K562 (cell line): Measurements from ENCODE around the gene TM4SF5. TPM values are rescaled to one million over a fixed set of nuclear protein-coding genes. Genes with fewer than 3 reads are reported as not detected.

Experiments
- ATAC-seq: fragments of 200-7000 bp; cut with Tn5 transposase; 3 replicates; pipeline ENCODE4 v1.9.1; 2020; ENCODE audit warnings: moderate library complexity
- BruUV-seq: library from RNA; stranded (reverse); fragments of 400-500 nt; replicated peaks from 2 replicates; lab custom pipeline; 2021; lab: Mats Ljungman, UMichigan
- CTCF ChIA-PET: fragments of 300-600 bp; formaldehyde crosslinking; extraction: SDS; loops from one replicate; lab custom pipeline; 2021; ENCODE audit warnings: low intra/inter-chr PET ratio; lab: Yijun Ruan, JAX
- POLR2A ChIA-PET: fragments of 300-600, 350-650 bp; sonication (Branson Sonifier 250); formaldehyde crosslinking; extraction: SDS; loops from one replicate; lab custom pipeline; 2021; ENCODE audit warnings: antibody characterized with exemption, inconsistent platforms; lab: Yijun Ruan, JAX
- DNase-seq, 4 experiments: peaks; one replicate each; pipeline versions ENCODE4 v3.0.0 to v3.0.0-alpha.2; 2011 to 2018; ENCODE audit warnings: low spot score in 3 of 4, mixed read lengths in 3 of 4; ENCODE audit errors: extremely low read depth in 1 of 4
- FAIRE-seq: peaks from 2 replicates; lab custom pipeline; 2011; peaks lifted over from hg19 to GRCh38; lab: Jason Lieb, UNC
- H2AFZ ChIP-seq: 2 replicates; pipeline ENCODE4 v1.6.0; 2011; ENCODE audit warnings: low read depth, low read length, control low read depth, inconsistent platforms
- H3K27ac ChIP-seq: fragments of 200-600 bp; 3 replicates; pipeline ENCODE4 v1.8.0; 2011; ENCODE audit warnings: low read depth, mild to moderate bottlenecking, control low read depth, inconsistent platforms, low read length, moderate library complexity, mixed read lengths; ENCODE audit errors: extremely low read depth
- H3K27me3 ChIP-seq, 2 experiments: fragments of 300-600 bp in 1 of 2; 2 replicates in 1 of 2; 3 replicates in 1 of 2; pipeline versions ENCODE4 v1.6.0 to v1.8.0; 2011; ENCODE audit warnings: inconsistent platforms in 2 of 2, low read length in 2 of 2, mild to moderate bottlenecking in 1 of 2, mixed read lengths in 1 of 2, moderate library complexity in 1 of 2; ENCODE audit not compliant: control insufficient read depth in 2 of 2, insufficient read depth in 2 of 2
- H3K36me3 ChIP-seq: fragments of 300-600 bp; 3 replicates; pipeline ENCODE4 v1.8.0; 2011; ENCODE audit warnings: mild to moderate bottlenecking, low read length, inconsistent platforms; ENCODE audit not compliant: control insufficient read depth, insufficient read depth
- H3K4me1 ChIP-seq, 2 experiments: fragments of 200-600 bp in 1 of 2; replicated peaks in 1 of 2; 2 replicates in 1 of 2; 3 replicates in 1 of 2; pipeline versions ENCODE4 v1.5.1 to v1.8.0; 2011; ENCODE audit warnings: inconsistent platforms in 2 of 2, low read length in 2 of 2, mild to moderate bottlenecking in 1 of 2, mixed read lengths in 1 of 2, moderate library complexity in 1 of 2; ENCODE audit not compliant: control insufficient read depth in 2 of 2, insufficient read depth in 2 of 2
- H3K4me2 ChIP-seq: 2 replicates; pipeline ENCODE4 v1.6.1; 2011; ENCODE audit warnings: low read length, control low read depth, inconsistent platforms, mixed read lengths; ENCODE audit not compliant: insufficient read depth
- H3K4me3 ChIP-seq: fragments of 200-600 bp; sonication (generic), shearing (Covaris generic); 2 replicates; pipeline ENCODE4 v1.5.1; 2016; ENCODE audit warnings: control low read depth, inconsistent platforms
- H3K79me2 ChIP-seq: fragments of 200-600 bp; 3 replicates; pipeline ENCODE4 v1.8.0; 2011; ENCODE audit warnings: low read length, inconsistent platforms; ENCODE audit not compliant: control insufficient read depth, insufficient read depth
- H3K9ac ChIP-seq, 2 experiments: 2 replicates each; pipeline versions ENCODE4 v1.6.0 to v1.6.1; 2011; ENCODE audit warnings: low read depth in 2 of 2, low read length in 2 of 2, control low read depth in 1 of 2, inconsistent platforms in 1 of 2, mild to moderate bottlenecking in 1 of 2, mixed read lengths in 1 of 2; ENCODE audit not compliant: insufficient read depth in 1 of 2
- H3K9me1 ChIP-seq: one replicate; pipeline ENCODE4 v1.6.0; 2011; ENCODE audit warnings: inconsistent platforms, mild to moderate bottlenecking, low read length, moderate library complexity; ENCODE audit not compliant: control insufficient read depth, insufficient read depth
- H3K9me3 ChIP-seq: replicated peaks from 2 replicates; pipeline ENCODE4 v1.5.1; 2011; ENCODE audit warnings: low read depth, low read length, inconsistent platforms; ENCODE audit not compliant: control insufficient read depth, insufficient read depth
- H4K20me1 ChIP-seq: replicated peaks from 2 replicates; pipeline ENCODE4 v1.6.1; 2011; ENCODE audit warnings: low read length, inconsistent platforms, mixed read lengths; ENCODE audit not compliant: control insufficient read depth, insufficient read depth
- CEBPB ChIP-seq: fragments of 450-650 bp; IDR thresholded peaks from 2 replicates; pipeline ENCODE4 v1.6.1; 2016; ENCODE audit warnings: missing genetic modification characterization, missing compliant biosample characterization
- MEIS2 ChIP-seq: fragments of 450-650 bp; IDR thresholded peaks from 2 replicates; pipeline ENCODE4 v1.6.1; 2014; ENCODE audit warnings: mild to moderate bottlenecking; ENCODE audit not compliant: partially characterized antibody
- SPI1 ChIP-seq: IDR thresholded peaks from 2 replicates; pipeline ENCODE4 v1.6.1; 2011; ENCODE audit warnings: low read depth, low read length, control low read depth, borderline replicate concordance
- WGBS: fragments of 100-300 bp; shearing (Covaris generic); methylation state at CpG from one replicate; pipeline ENCODE4 v1.1.6; 2016; ENCODE audit warnings: low coverage, mixed read lengths; ENCODE audit not compliant: insufficient coverage; ENCODE audit errors: missing lambda C conversion rate; 5-methylcytosine and 5-hydroxymethylcytosine counted together
- in situ Hi-C: fragments of 300-500 bp; cut with MboI; formaldehyde crosslinking; loops from 4 replicates; pipeline ENCODE4 v1.15.0; 2018; ENCODE audit warnings: inconsistent platforms, mixed read lengths
- intact Hi-C: fragments of 100-400 bp; cut with micrococcal nuclease; formaldehyde crosslinking; loops from 2 replicates; pipeline ENCODE4 v1.14.2; 2022
- polyA plus RNA-seq, 8 experiments: library from polyadenylated mRNA; depleted of rRNA in 4 of 8; stranded (reverse) in 5 of 8; unstranded in 3 of 8; fragments of >200 nt; fragmentation: Nextera tagmentation in 2 of 8; fragmentation: Illumina TruSeq in 1 of 8; extraction: Ambion mirVana in 2 of 8; extraction: Trizol in 1 of 8; gene quantifications; 2 replicates each; pipeline versions ENCODE4 v1.2.1 to v1.2.3, GENCODE V29; 2011 to 2014; ENCODE audit warnings: inconsistent platforms in 1 of 8, missing spikeins in 1 of 8
- total RNA-seq, 7 experiments: library from RNA; depleted of rRNA in 6 of 7; stranded (reverse); fragments of >200 nt in 6 of 7; fragmentation: Illumina TruSeq in 2 of 7; extraction: Trizol in 2 of 7; gene quantifications; 2 replicates each; pipeline versions ENCODE4 v1.2.1 to v1.2.3, GENCODE V29; 2011 to 2021; ENCODE audit warnings: low replicate concordance in 1 of 7
- TF ChIP-seq, protein P1 (sequence below): fragments of 450-650 bp; formaldehyde crosslinking; IDR thresholded peaks from 2 replicates; pipeline ENCODE4 v1.4.0; 2022; ENCODE audit warnings: missing genetic modification characterization
- TF ChIP-seq, protein P2 (sequence below), 3 experiments: IDR thresholded peaks in 2 of 3; conservative IDR thresholded peaks in 1 of 3; 2 replicates each; pipeline ENCODE4 v1.5.1; 2011 to 2012; ENCODE audit warnings: low read length in 3 of 3, mild to moderate bottlenecking in 3 of 3, control low read depth in 2 of 3, improper control_type of control experiment in 1 of 3, inconsistent platforms in 1 of 3, low read depth in 1 of 3, mixed read lengths in 1 of 3, moderate library complexity in 1 of 3; ENCODE audit not compliant: insufficient read depth in 2 of 3

The TM4SF5 gene
- total and polyA plus RNA-seq, 9 of the 15 experiments (the other 6 are each of a cell fraction or from before 2014, with no cell fraction given) = not detected

DNA sequence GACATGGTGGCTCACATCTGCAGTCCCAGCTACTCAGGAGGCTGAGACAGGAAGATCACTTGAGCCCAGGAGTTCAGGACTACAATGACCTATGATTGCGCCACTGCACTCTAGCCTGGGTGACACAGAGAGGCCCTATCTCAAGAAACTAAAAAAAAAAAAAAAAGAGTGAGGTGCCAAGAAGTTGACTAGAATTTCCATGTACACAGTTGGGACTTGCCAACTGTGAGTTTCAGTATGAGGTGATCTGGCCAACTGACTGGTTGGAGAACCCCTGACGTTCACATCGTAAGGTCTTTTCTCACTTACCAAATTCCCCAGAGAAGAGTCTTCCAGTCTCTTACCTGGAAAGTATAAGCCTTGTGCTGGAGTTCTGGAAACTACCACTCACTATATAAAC is 43.6 kb upstream of the TM4SF5 start:
- no peak overlapping the region for H3K4me2 ChIP-seq
- no peak overlapping the region for H3K9ac ChIP-seq
- H3K9me1 ChIP-seq = no peaks in the 10 kb centered on the region
- H2AFZ ChIP-seq = no peak overlapping the region
- no peaks in the 10 kb centered on the region for H3K9me3 ChIP-seq
- no peaks in the 10 kb centered on the region for H3K27me3 ChIP-seq
- DNase-seq (no peak), ATAC-seq (no peak), FAIRE-seq (no peak)
- H3K4me3 ChIP-seq = no peak overlapping the region
- H3K36me3 ChIP-seq = no peaks in the 10 kb centered on the region
- H3K27ac ChIP-seq = no peak overlapping the region
- POLR2A ChIA-PET = no interaction called here
- CTCF ChIA-PET = no interaction called here
- peak; percentile 69 for TF ChIP-seq CEBPB (tag)
- TF ChIP-seq, protein P1, sequence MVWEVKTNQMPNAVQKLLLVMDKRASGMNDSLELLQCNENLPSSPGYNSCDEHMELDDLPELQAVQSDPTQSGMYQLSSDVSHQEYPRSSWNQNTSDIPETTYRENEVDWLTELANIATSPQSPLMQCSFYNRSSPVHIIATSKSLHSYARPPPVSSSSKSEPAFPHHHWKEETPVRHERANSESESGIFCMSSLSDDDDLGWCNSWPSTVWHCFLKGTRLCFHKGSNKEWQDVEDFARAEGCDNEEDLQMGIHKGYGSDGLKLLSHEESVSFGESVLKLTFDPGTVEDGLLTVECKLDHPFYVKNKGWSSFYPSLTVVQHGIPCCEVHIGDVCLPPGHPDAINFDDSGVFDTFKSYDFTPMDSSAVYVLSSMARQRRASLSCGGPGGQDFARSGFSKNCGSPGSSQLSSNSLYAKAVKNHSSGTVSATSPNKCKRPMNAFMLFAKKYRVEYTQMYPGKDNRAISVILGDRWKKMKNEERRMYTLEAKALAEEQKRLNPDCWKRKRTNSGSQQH (CRISPR knock-in tag) = no peak
- no TSS peak for BruUV-seq
- 10% methylated on average over 3 of the region's 3 CpGs for WGBS
- H3K4me1 ChIP-seq = peaks cover 0 to 14% of the 10 kb centered on the region in 2 experiments; a peak in 4 of 5 replicates
- H4K20me1 ChIP-seq = no peaks in the 10 kb centered on the region
- H3K79me2 ChIP-seq = no peaks in the 10 kb centered on the region
- in situ Hi-C loops = no loop called here
- intact Hi-C loops = no loop called here

DNA sequence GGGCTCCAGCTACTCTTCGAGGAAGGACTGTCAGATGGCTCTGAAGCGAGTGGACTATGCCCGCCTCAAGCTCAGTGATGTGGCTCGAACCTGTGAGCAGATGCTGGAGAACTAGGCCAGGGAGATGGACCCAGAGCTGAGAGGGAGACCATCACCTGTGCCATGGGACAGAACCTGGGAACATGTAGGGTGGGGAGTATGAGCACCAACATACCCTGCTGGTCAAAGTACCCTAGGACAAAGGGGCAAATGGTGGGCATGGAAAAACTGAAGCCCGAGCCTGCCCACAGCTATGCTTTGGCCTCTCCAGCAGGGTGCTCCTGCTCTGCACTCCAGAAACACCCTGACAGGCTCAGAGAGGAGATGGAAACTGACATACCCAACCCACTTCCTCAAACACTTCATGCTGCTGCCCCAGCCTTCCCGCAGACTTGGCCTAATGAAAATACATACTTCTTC is 38.6 kb upstream of the TM4SF5 start:
- Histone ChIP-seq H3K27ac (no peak overlapping the region), H3K36me3 (no peaks in the 10 kb centered on the region), H3K4me1 (peaks cover 4 to 14% of the 10 kb centered on the region in 2 experiments; a peak in 3 of 5 replicates), H3K27me3 (no peaks in the 10 kb centered on the region; a peak in 1 of 5 replicates), H2AFZ (no peak overlapping the region), H4K20me1 (no peaks in the 10 kb centered on the region), H3K4me3 (no peak overlapping the region), H3K79me2 (no peaks in the 10 kb centered on the region), H3K4me2 (no peak overlapping the region), H3K9me3 (no peaks in the 10 kb centered on the region), H3K9me1 (no peaks in the 10 kb centered on the region), H3K9ac (peak overlapping the region in 1 of 2 experiments; percentile 10; a peak in 1 of 4 replicates)
- no peak for FAIRE-seq
- TF ChIP-seq, protein P2, sequence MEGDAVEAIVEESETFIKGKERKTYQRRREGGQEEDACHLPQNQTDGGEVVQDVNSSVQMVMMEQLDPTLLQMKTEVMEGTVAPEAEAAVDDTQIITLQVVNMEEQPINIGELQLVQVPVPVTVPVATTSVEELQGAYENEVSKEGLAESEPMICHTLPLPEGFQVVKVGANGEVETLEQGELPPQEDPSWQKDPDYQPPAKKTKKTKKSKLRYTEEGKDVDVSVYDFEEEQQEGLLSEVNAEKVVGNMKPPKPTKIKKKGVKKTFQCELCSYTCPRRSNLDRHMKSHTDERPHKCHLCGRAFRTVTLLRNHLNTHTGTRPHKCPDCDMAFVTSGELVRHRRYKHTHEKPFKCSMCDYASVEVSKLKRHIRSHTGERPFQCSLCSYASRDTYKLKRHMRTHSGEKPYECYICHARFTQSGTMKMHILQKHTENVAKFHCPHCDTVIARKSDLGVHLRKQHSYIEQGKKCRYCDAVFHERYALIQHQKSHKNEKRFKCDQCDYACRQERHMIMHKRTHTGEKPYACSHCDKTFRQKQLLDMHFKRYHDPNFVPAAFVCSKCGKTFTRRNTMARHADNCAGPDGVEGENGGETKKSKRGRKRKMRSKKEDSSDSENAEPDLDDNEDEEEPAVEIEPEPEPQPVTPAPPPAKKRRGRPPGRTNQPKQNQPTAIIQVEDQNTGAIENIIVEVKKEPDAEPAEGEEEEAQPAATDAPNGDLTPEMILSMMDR (IDR thresholded peaks at IDR 0.05 in 2 of 3, conservative IDR thresholded peaks at IDR 0.05 in 1 of 3; ENCODE audit: insufficient read depth in 2 of 3, low read depth in 1 of 3, low read length in 3 of 3) = 0 out of 6 replicates have a peak, but pooled peaks of 1 of the 3 experiments have one; percentile 7
- TF ChIP-seq MEIS2 = no peak
- peak; percentile 59; the same call in 1 of the 2 replicates for TF ChIP-seq SPI1
- no peak for ATAC-seq
- POLR2A ChIA-PET = no interaction called here
- CTCF ChIA-PET = no interaction called here
- BruUV-seq = no TSS peak
- 85% methylated on average over 5 of the region's 6 CpGs for whole genome bisulfite sequencing
- no peak for DNase-seq
- in situ Hi-C loops (no loop called here), intact Hi-C loops (no loop called here)
